ENCODE measurements around the gene CYB5R4.
A peak's percentile ranks its signal among the peaks of the same experiment; 100 is the strongest.

The CYB5R4 gene

GRCh38 chr6:83859410-83860358 lies at the start of gene CYB5R4:
Gene CYB5R4 (plus strand): TSS chr6:83859689. CDS start chr6:83859783, 94 bp downstream.
- DNase-seq: peak; percentile 38

- no peak for DNase-seq
Observed at GRCh38 chr6:83812595-83812994, 46.9 kb upstream of the CYB5R4 start.

- DNase-seq: no peak
Observed at GRCh38 chr6:83815631-83816272, 43.7 kb upstream of the CYB5R4 start.

- DNase-seq: no peak
Observed at GRCh38 chr6:83822629-83823169, 36.8 kb upstream of the CYB5R4 start.

GRCh38 chr6:83824388-83824801 lies 35.1 kb upstream of the CYB5R4 start:
- DNase-seq: no peak

GRCh38 chr6:83824831-83825230 lies 34.7 kb upstream of the CYB5R4 start:
- DNase-seq: no peak

- DNase-seq: no peak
Observed at GRCh38 chr6:83827050-83827449, 32.4 kb upstream of the CYB5R4 start.

- no peak for DNase-seq
Observed at GRCh38 chr6:83838727-83839126, 20.8 kb upstream of the CYB5R4 start.

GRCh38 chr6:83844170-83844569 lies 15.3 kb upstream of the CYB5R4 start:
- DNase-seq: no peak

- DNase-seq: no peak
Observed at GRCh38 chr6:83846291-83846690, 13.2 kb upstream of the CYB5R4 start.

GRCh38 chr6:83847179-83847578 lies 12.3 kb upstream of the CYB5R4 start:
- no peak for DNase-seq

- DNase-seq: no peak
Observed at GRCh38 chr6:83849127-83849526, 10.4 kb upstream of the CYB5R4 start.

GRCh38 chr6:83849610-83850009 lies 9.9 kb upstream of the CYB5R4 start:
- no peak for DNase-seq

- no peak for DNase-seq
Observed at GRCh38 chr6:83852528-83853177, 6.8 kb upstream of the CYB5R4 start.

GRCh38 chr6:83853178-83854000 lies 6.1 kb upstream of the CYB5R4 start, which contains the start of gene RIPPLY2:
Gene RIPPLY2 (plus strand): TSS chr6:83853360. CDS start chr6:83853417, 57 bp downstream.
- DNase-seq: peak; percentile 45

- no peak for DNase-seq
Observed at GRCh38 chr6:83854001-83854501, 5.4 kb upstream of the CYB5R4 start.

GRCh38 chr6:83854766-83855165 lies 4.7 kb upstream of the CYB5R4 start:
- DNase-seq: no peak

GRCh38 chr6:83860359-83860755 lies 868 bp downstream of the CYB5R4 start:
- no peak for DNase-seq

- DNase-seq: no peak
Observed at GRCh38 chr6:83860782-83861495, 1.4 kb downstream of the CYB5R4 start.

- peak; percentile 38 for DNase-seq
Observed at GRCh38 chr6:83862776-83863471, 3.4 kb downstream of the CYB5R4 start.

- no peak for DNase-seq
Observed at GRCh38 chr6:83867043-83867442, 7.6 kb downstream of the CYB5R4 start.
